Measurements from ENCODE around the gene PANK4. TPM values are rescaled to one million over a fixed set of nuclear protein-coding genes. Genes with fewer than 3 reads are reported as not detected.

The PANK4 gene
- total RNA-seq, 2 experiments from 2014 or later, result 42.9 to 47.0 TPM

- Histone ChIP-seq H3K9me3 (ENCODE audit: control insufficient read depth in 1 of 2, insufficient read depth in 1 of 2, low read length in 2 of 2) (no peaks in the 10 kb centered on the region), H3K27me3 (ENCODE audit: control insufficient read depth in 1 of 2, insufficient read depth in 2 of 2, low read length in 2 of 2) (no peaks in the 10 kb centered on the region), H3K4me3 (ENCODE audit: low read length) (no peak within 1 kb of the TSS), H3K36me3 (ENCODE audit: insufficient read depth, low read length) (no peaks in the 10 kb centered on the region), H3K27ac (ENCODE audit: low read depth in 1 of 2, low read length in 2 of 2) (no peak within 1 kb of the TSS), H3K4me1 (ENCODE audit: insufficient read depth, low read length) (no peaks in the 10 kb centered on the region)
- Mint-ChIP-seq H3K27me3 (no peaks in the 10 kb centered on the region), H3K9me3 (no peaks in the 10 kb centered on the region), H3K27ac (no peak within 1 kb of the TSS), H3K4me1 (ENCODE audit: low read depth) (no peaks in the 10 kb centered on the region), H3K36me3 (ENCODE audit: low read depth) (no peaks in the 10 kb centered on the region), H3K4me3 (no peak within 1 kb of the TSS)
- CTCF ChIA-PET, result no interaction called here
- ATAC-seq (ENCODE audit: poor library complexity) (no peak), DNase-seq (no peak)
- POLR2A ChIA-PET, result no interaction called here
- TF ChIP-seq CTCF (IDR thresholded peaks at IDR 0.05), result no peak
- intact Hi-C loops (cut with DNase I, micrococcal nuclease), result no loop called here
Observed at GRCh38 chr1:2476061-2476999, 50.1 kb downstream of the PANK4 start, which contains the start of gene PLCH2. TSS of gene PLCH2 (plus strand) at chr1:2476289. CDS start at chr1:2476589, 300 bp downstream.

- Histone ChIP-seq H3K27ac (ENCODE audit: low read depth in 1 of 2, low read length in 2 of 2) (no peak overlapping the region), H3K4me3 (ENCODE audit: low read length) (no peak overlapping the region), H3K4me1 (ENCODE audit: insufficient read depth, low read length) (no peaks in the 10 kb centered on the region), H3K9me3 (ENCODE audit: control insufficient read depth in 1 of 2, insufficient read depth in 1 of 2, low read length in 2 of 2) (no peaks in the 10 kb centered on the region), H3K27me3 (ENCODE audit: control insufficient read depth in 1 of 2, insufficient read depth in 2 of 2, low read length in 2 of 2) (no peaks in the 10 kb centered on the region), H3K36me3 (ENCODE audit: insufficient read depth, low read length) (no peaks in the 10 kb centered on the region)
- no peak overlapping the region for H3K27ac Mint-ChIP-seq
- no peak overlapping the region for H3K4me3 Mint-ChIP-seq
- intact Hi-C loops (cut with DNase I, micrococcal nuclease), result no loop called here
- H3K36me3 Mint-ChIP-seq (ENCODE audit: low read depth), result no peaks in the 10 kb centered on the region
- POLR2A ChIA-PET, result no interaction called here
- ATAC-seq (ENCODE audit: poor library complexity) (no peak), DNase-seq (no peak)
- no peak for TF ChIP-seq CTCF (IDR thresholded peaks at IDR 0.05)
- H3K27me3 Mint-ChIP-seq, result no peaks in the 10 kb centered on the region
- H3K4me1 Mint-ChIP-seq (ENCODE audit: low read depth), result no peaks in the 10 kb centered on the region
- H3K9me3 Mint-ChIP-seq, result no peaks in the 10 kb centered on the region
- CTCF ChIA-PET, result no interaction called here
Observed at GRCh38 chr1:2475571-2475970, 50.8 kb downstream of the PANK4 start.

GRCh38 chr1:2474933-2475371 lies 51.4 kb downstream of the PANK4 start:
- H3K9me3 ChIP-seq (ENCODE audit: control insufficient read depth in 1 of 2, insufficient read depth in 1 of 2, low read length in 2 of 2), result no peaks in the 10 kb centered on the region
- no peaks in the 10 kb centered on the region for H3K4me1 ChIP-seq (ENCODE audit: insufficient read depth, low read length)
- ATAC-seq (ENCODE audit: poor library complexity) (no peak), DNase-seq (no peak)
- no peak for TF ChIP-seq CTCF (IDR thresholded peaks at IDR 0.05)
- H3K36me3 Mint-ChIP-seq (ENCODE audit: low read depth), result no peaks in the 10 kb centered on the region
- no peak overlapping the region for H3K4me3 ChIP-seq (ENCODE audit: low read length)
- H3K4me1 Mint-ChIP-seq (ENCODE audit: low read depth), result no peaks in the 10 kb centered on the region
- no peaks in the 10 kb centered on the region for H3K27me3 ChIP-seq (ENCODE audit: control insufficient read depth in 1 of 2, insufficient read depth in 2 of 2, low read length in 2 of 2)
- CTCF ChIA-PET, result no interaction called here
- H3K27ac ChIP-seq (ENCODE audit: low read depth in 1 of 2, low read length in 2 of 2), result no peak overlapping the region
- POLR2A ChIA-PET, result no interaction called here
- H3K36me3 ChIP-seq (ENCODE audit: insufficient read depth, low read length), result no peaks in the 10 kb centered on the region
- H3K4me3 Mint-ChIP-seq, result no peak overlapping the region
- no peak overlapping the region for H3K27ac Mint-ChIP-seq
- H3K27me3 Mint-ChIP-seq, result no peaks in the 10 kb centered on the region
- intact Hi-C loops (cut with DNase I, micrococcal nuclease), result no loop called here
- no peaks in the 10 kb centered on the region for H3K9me3 Mint-ChIP-seq
